WTC11 (cell line): ENCODE results near the gene DYNLRB1. TPM values are rescaled to one million over a fixed set of nuclear protein-coding genes. Genes with fewer than 3 reads are reported as not detected.
A peak's percentile ranks its signal among the peaks of the same experiment; 100 is the strongest.

Experiments
- ATAC-seq: fragments of 200-7000 bp; cut with Tn5 transposase; 2 replicates; pipeline ENCODE4 v1.10.0; 2021; ENCODE audit warnings: mild to moderate bottlenecking, moderate library complexity
- CTCF ChIA-PET: fragments of 300-600 bp; sonication (Branson Sonifier 250); formaldehyde crosslinking; loops from one replicate; lab custom pipeline; 2021; ENCODE audit warnings: antibody characterized with exemption; lab: Charles Lee
- POLR2A ChIA-PET: fragments of 350-600 bp; sonication (Branson Sonifier 250); formaldehyde crosslinking; loops from one replicate; lab custom pipeline; 2021; ENCODE audit warnings: antibody characterized with exemption; lab: Charles Lee
- DNase-seq: peaks from one replicate; pipeline ENCODE4 v3.0.0; 2021; ENCODE audit warnings: low spot score
- H3K27ac Mint-ChIP-seq: 2 replicates; pipeline ENCODE4 v1.8.0; 2021; ENCODE audit warnings: mixed read lengths
- H3K27me3 Mint-ChIP-seq: 2 replicates; pipeline ENCODE4 v1.8.0; 2021; ENCODE audit warnings: low read depth, mild to moderate bottlenecking, moderate library complexity, mixed read lengths
- H3K36me3 Mint-ChIP-seq: 2 replicates; pipeline ENCODE4 v1.8.0; 2021; ENCODE audit warnings: mixed read lengths
- H3K4me1 Mint-ChIP-seq: 2 replicates; pipeline ENCODE4 v1.8.0; 2022; ENCODE audit warnings: mixed read lengths
- H3K4me3 Mint-ChIP-seq: 2 replicates; pipeline ENCODE4 v1.8.0; 2021; ENCODE audit warnings: mild to moderate bottlenecking, moderate library complexity, mixed read lengths
- H3K9me3 Mint-ChIP-seq: 2 replicates; pipeline ENCODE4 v1.8.0; 2021; ENCODE audit warnings: mixed read lengths
- ETV6 ChIP-seq: sonication (generic); formaldehyde crosslinking; IDR thresholded peaks from 2 replicates; pipeline ENCODE4 v1.8.1; 2022; ENCODE audit warnings: mild to moderate bottlenecking, missing genetic modification reagents
- GRHL2 ChIP-seq: fragments of 250-450 bp; sonication (Bioruptor Pico); IDR thresholded peaks from 2 replicates; pipeline ENCODE4 v1.8.0; 2022; ENCODE audit warnings: mild to moderate bottlenecking, moderate library complexity; ENCODE audit not compliant: insufficient replicate concordance, severe bottlenecking
- MXD4 ChIP-seq: fragments of 250-450 bp; sonication (Bioruptor Pico); IDR thresholded peaks from 2 replicates; pipeline ENCODE4 v1.8.0; 2021; ENCODE audit warnings: mild to moderate bottlenecking, moderate library complexity, borderline replicate concordance
- SMAD4 ChIP-seq: sonication (generic); formaldehyde crosslinking; IDR thresholded peaks from 2 replicates; pipeline ENCODE4 v1.8.0; 2022; ENCODE audit warnings: mild to moderate bottlenecking, missing genetic modification reagents
- ZBTB21 ChIP-seq: sonication (generic); formaldehyde crosslinking; IDR thresholded peaks from 2 replicates; pipeline ENCODE4 v1.8.1; 2023; ENCODE audit warnings: mild to moderate bottlenecking, missing genetic modification reagents, borderline replicate concordance
- ZNF671 ChIP-seq: fragments of 250-450 bp; sonication (Bioruptor Pico); IDR thresholded peaks from 2 replicates; pipeline ENCODE4 v1.8.0; 2021; ENCODE audit warnings: mild to moderate bottlenecking
- total RNA-seq: library from RNA; stranded (reverse); gene quantifications from 3 replicates; pipeline ENCODE4 v1.2.3, GENCODE V29; 2021
- TF ChIP-seq, protein P1 (sequence below): fragments of 200-600 bp; IDR thresholded peaks from 2 replicates; pipeline ENCODE4 v1.8.0; 2022; ENCODE audit warnings: antibody characterized with exemption
- TF ChIP-seq, protein P2 (sequence below): sonication (generic); formaldehyde crosslinking; IDR thresholded peaks from 2 replicates; pipeline ENCODE4 v1.8.1; 2022; ENCODE audit warnings: low read depth, missing genetic modification reagents, borderline replicate concordance
- TF ChIP-seq, protein P3 (sequence below): sonication (generic); formaldehyde crosslinking; IDR thresholded peaks from 2 replicates; pipeline ENCODE4 v1.8.1; 2022; ENCODE audit warnings: missing genetic modification reagents, borderline replicate concordance
- TF ChIP-seq, protein P4 (sequence below): sonication (generic); formaldehyde crosslinking; conservative IDR thresholded peaks from 2 replicates; pipeline ENCODE4 v1.8.1; 2022; ENCODE audit warnings: mild to moderate bottlenecking, missing genetic modification reagents
- TF ChIP-seq, protein P5 (sequence below): sonication (generic); formaldehyde crosslinking; IDR thresholded peaks from 2 replicates; pipeline ENCODE4 v1.8.0; 2023; ENCODE audit warnings: missing genetic modification reagents
- TF ChIP-seq, protein P6 (sequence below): sonication (generic); formaldehyde crosslinking; IDR thresholded peaks from 2 replicates; pipeline ENCODE4 v1.8.1; 2023; ENCODE audit warnings: mild to moderate bottlenecking, missing genetic modification reagents, moderate library complexity
- TF ChIP-seq, protein P7 (sequence below): fragments of 250-450 bp; sonication (Bioruptor Pico); IDR thresholded peaks from 2 replicates; pipeline ENCODE4 v2.1.2; 2022; ENCODE audit warnings: mild to moderate bottlenecking, moderate library complexity
- TF ChIP-seq, protein P8 (sequence below): sonication (generic); formaldehyde crosslinking; IDR thresholded peaks from 2 replicates; pipeline ENCODE4 v1.8.1; 2023; ENCODE audit warnings: mild to moderate bottlenecking, missing genetic modification reagents, moderate library complexity

The DYNLRB1 gene
- total RNA-seq, 1 experiment from 2014 or later = 99.3 TPM

DNA sequence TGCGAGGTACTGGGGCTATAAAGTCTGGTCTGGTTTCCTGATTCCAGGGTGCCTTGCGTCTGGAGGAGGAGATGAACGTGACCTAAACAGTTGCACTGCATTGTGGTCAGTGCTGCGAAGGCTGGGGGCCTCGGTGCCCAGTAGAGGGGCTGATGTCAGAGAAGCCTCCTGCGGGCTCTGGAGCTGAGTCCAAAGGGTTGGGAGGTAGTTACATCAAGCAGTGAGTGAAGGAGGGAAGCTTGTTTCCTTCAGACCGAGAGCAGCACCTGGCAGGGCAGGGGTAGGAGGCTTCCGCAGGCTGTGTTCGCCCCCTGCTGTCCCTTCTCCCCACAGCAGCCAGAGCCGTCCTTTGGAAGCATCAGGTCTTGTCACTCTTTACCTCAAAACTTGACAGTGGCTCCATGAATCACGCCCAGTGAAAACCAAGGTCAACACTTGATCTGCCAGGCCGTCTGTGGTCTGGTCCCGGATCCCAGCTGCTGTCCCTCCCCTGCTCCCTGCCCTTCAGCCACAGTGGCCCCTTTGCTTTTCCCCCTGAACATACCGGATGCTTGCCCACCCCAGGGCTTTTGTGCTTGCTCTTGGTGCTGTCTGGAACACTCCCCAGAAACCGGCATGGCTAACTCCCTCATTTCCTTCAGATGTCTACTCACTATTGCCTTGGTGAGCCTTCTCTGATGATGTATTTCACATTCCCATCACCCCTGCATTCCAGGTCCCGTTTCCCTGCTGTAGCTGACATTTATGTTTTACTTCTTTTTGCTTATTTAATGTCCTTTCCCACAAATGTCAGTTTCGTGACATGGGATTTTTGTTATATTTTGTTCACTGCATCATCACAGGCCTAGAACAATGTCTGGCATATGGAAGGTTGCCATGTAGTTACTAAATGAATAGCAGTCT lies 7.0 kb downstream of the DYNLRB1 start:
- Mint-ChIP-seq H3K27ac (peak overlapping the region; percentile 84), H3K36me3 (peaks cover 21% of the 10 kb centered on the region), H3K4me3 (no peak overlapping the region), H3K9me3 (no peaks in the 10 kb centered on the region), H3K27me3 (no peaks in the 10 kb centered on the region), H3K4me1 (peaks cover 12% of the 10 kb centered on the region)
- TF ChIP-seq, protein P1, sequence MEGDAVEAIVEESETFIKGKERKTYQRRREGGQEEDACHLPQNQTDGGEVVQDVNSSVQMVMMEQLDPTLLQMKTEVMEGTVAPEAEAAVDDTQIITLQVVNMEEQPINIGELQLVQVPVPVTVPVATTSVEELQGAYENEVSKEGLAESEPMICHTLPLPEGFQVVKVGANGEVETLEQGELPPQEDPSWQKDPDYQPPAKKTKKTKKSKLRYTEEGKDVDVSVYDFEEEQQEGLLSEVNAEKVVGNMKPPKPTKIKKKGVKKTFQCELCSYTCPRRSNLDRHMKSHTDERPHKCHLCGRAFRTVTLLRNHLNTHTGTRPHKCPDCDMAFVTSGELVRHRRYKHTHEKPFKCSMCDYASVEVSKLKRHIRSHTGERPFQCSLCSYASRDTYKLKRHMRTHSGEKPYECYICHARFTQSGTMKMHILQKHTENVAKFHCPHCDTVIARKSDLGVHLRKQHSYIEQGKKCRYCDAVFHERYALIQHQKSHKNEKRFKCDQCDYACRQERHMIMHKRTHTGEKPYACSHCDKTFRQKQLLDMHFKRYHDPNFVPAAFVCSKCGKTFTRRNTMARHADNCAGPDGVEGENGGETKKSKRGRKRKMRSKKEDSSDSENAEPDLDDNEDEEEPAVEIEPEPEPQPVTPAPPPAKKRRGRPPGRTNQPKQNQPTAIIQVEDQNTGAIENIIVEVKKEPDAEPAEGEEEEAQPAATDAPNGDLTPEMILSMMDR = peak; percentile 41; the same call in 1 of the 2 replicates
- TF ChIP-seq MXD4 (CRISPR knock-in tag) = no peak
- CTCF ChIA-PET = interaction anchor here (0.5 to 4.0 kb wide), 58 partner anchors 9 to 557 kb away, joined by 3 to 104 read pairs (median 3); partner anchors contain the start of genes ASIP and ITCH
- POLR2A ChIA-PET = interaction anchor here (0.9 kb wide), 1 partner anchor 160 kb away, joined by 3 read pairs; no protein-coding TSS in a partner anchor
- peak; percentile 83 for DNase-seq
- ATAC-seq = peak; percentile 97

DNA sequence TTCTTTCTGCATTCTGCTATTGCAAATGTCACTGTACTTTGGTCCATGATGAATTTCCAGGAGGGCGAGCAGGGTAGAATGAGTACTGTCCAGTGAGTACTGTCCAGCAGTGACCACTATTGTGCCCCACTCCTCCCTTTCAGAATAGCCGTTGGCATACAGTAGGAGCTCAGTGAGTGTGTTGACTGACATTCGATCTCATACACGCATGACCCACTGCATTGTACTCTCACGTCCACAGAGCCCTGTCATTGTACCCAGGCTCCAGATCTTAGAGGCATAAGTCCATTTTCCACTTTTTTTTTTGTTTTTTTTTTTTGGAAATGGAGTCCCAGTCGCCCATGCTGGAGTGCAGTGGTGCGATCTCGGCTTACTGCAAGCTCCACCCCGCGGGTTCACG lies 8.2 kb downstream of the DYNLRB1 start:
- DNase-seq = no peak
- peaks cover 9% of the 10 kb centered on the region for H3K4me1 Mint-ChIP-seq
- H3K27ac Mint-ChIP-seq = no peak overlapping the region
- POLR2A ChIA-PET = no interaction called here
- TF ChIP-seq, protein P1 = no peak
- TF ChIP-seq ZBTB21 (CRISPR knock-in tag) (no peak), ETV6 (CRISPR knock-in tag) (no peak), ZNF671 (no peak), SMAD4 (CRISPR knock-in tag) (no peak), GRHL2 (CRISPR knock-in tag) (no peak)
- TF ChIP-seq, protein P2, sequence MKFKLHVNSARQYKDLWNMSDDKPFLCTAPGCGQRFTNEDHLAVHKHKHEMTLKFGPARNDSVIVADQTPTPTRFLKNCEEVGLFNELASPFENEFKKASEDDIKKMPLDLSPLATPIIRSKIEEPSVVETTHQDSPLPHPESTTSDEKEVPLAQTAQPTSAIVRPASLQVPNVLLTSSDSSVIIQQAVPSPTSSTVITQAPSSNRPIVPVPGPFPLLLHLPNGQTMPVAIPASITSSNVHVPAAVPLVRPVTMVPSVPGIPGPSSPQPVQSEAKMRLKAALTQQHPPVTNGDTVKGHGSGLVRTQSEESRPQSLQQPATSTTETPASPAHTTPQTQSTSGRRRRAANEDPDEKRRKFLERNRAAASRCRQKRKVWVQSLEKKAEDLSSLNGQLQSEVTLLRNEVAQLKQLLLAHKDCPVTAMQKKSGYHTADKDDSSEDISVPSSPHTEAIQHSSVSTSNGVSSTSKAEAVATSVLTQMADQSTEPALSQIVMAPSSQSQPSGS = no peak
- TF ChIP-seq, protein P3, sequence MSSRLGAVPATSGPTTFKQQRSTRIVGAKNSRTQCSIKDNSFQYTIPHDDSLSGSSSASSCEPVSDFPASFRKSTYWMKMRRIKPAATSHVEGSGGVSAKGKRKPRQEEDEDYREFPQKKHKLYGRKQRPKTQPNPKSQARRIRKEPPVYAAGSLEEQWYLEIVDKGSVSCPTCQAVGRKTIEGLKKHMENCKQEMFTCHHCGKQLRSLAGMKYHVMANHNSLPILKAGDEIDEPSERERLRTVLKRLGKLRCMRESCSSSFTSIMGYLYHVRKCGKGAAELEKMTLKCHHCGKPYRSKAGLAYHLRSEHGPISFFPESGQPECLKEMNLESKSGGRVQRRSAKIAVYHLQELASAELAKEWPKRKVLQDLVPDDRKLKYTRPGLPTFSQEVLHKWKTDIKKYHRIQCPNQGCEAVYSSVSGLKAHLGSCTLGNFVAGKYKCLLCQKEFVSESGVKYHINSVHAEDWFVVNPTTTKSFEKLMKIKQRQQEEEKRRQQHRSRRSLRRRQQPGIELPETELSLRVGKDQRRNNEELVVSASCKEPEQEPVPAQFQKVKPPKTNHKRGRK (CRISPR knock-in tag) = no peak
- TF ChIP-seq, protein P4, sequence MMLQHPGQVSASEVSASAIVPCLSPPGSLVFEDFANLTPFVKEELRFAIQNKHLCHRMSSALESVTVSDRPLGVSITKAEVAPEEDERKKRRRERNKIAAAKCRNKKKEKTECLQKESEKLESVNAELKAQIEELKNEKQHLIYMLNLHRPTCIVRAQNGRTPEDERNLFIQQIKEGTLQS (CRISPR knock-in tag) = no peak
- TF ChIP-seq, protein P5, sequence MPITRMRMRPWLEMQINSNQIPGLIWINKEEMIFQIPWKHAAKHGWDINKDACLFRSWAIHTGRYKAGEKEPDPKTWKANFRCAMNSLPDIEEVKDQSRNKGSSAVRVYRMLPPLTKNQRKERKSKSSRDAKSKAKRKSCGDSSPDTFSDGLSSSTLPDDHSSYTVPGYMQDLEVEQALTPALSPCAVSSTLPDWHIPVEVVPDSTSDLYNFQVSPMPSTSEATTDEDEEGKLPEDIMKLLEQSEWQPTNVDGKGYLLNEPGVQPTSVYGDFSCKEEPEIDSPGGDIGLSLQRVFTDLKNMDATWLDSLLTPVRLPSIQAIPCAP = no peak
- TF ChIP-seq, protein P6, sequence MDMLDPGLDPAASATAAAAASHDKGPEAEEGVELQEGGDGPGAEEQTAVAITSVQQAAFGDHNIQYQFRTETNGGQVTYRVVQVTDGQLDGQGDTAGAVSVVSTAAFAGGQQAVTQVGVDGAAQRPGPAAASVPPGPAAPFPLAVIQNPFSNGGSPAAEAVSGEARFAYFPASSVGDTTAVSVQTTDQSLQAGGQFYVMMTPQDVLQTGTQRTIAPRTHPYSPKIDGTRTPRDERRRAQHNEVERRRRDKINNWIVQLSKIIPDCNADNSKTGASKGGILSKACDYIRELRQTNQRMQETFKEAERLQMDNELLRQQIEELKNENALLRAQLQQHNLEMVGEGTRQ (CRISPR knock-in tag) = no peak
- TF ChIP-seq, protein P7, sequence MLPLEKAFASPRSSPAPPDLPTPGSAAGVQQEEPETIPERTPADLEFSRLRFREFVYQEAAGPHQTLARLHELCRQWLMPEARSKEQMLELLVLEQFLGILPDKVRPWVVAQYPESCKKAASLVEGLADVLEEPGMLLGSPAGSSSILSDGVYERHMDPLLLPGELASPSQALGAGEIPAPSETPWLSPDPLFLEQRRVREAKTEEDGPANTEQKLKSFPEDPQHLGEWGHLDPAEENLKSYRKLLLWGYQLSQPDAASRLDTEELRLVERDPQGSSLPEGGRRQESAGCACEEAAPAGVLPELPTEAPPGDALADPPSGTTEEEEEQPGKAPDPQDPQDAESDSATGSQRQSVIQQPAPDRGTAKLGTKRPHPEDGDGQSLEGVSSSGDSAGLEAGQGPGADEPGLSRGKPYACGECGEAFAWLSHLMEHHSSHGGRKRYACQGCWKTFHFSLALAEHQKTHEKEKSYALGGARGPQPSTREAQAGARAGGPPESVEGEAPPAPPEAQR (CRISPR knock-in tag) = no peak
- TF ChIP-seq, protein P8, sequence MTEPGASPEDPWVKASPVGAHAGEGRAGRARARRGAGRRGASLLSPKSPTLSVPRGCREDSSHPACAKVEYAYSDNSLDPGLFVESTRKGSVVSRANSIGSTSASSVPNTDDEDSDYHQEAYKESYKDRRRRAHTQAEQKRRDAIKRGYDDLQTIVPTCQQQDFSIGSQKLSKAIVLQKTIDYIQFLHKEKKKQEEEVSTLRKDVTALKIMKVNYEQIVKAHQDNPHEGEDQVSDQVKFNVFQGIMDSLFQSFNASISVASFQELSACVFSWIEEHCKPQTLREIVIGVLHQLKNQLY (CRISPR knock-in tag) = no peak
- TF ChIP-seq, all 79 proteins: peak for 0
- no peaks in the 10 kb centered on the region for H3K9me3 Mint-ChIP-seq
- CTCF ChIA-PET = interaction anchor here (1.4 to 4.0 kb wide), 3 partner anchors 8 to 212 kb away, joined by 4 to 104 read pairs (median 7); partner anchors contain the start of gene DYNLRB1
- no peak for ATAC-seq
- no peak overlapping the region for H3K4me3 Mint-ChIP-seq
- peaks cover 32% of the 10 kb centered on the region for H3K36me3 Mint-ChIP-seq
- no peaks in the 10 kb centered on the region for H3K27me3 Mint-ChIP-seq
